HL-60 (cell line): Measurements from ENCODE around the gene SCAI.

Source experiments
- DNase-seq, 2 experiments: peaks; one replicate each; pipeline ENCODE4 v3.0.0-alpha.2; 2010 to 2020; ENCODE audit warnings: low read depth in 1 of 2, low spot score in 1 of 2
- H3K27ac ChIP-seq: fragments of 250-450 bp; sonication (Bioruptor Pico); replicated peaks from 2 replicates; pipeline ENCODE4 v1.5.1; 2020; ENCODE audit warnings: mild to moderate bottlenecking, moderate library complexity
- H3K27me3 ChIP-seq: fragments of 250-450 bp; sonication (Bioruptor Pico); 2 replicates; pipeline ENCODE4 v1.5.1; 2021; ENCODE audit warnings: mild to moderate bottlenecking, moderate library complexity; ENCODE audit not compliant: insufficient read depth, poor library complexity, severe bottlenecking
- H3K4me3 ChIP-seq: replicated peaks from 2 replicates; pipeline ENCODE4 v1.5.1; 2011; ENCODE audit warnings: mild to moderate bottlenecking, control low read depth, low read length; ENCODE audit not compliant: insufficient read depth
- CTCF ChIP-seq: IDR thresholded peaks from one replicate; pipeline ENCODE4 v1.5.1; 2011; ENCODE audit warnings: low read length, control low read depth, inconsistent platforms; ENCODE audit not compliant: insufficient read depth
- GABPA ChIP-seq: IDR thresholded peaks from 2 replicates; pipeline ENCODE4 v1.6.1; 2012; ENCODE audit warnings: low read depth
- POLR2AphosphoS5 ChIP-seq: IDR thresholded peaks from 2 replicates; pipeline ENCODE4 v1.6.1; 2012; ENCODE audit warnings: low read depth
- REST ChIP-seq: IDR thresholded peaks from 2 replicates; pipeline ENCODE4 v1.6.1; 2012; ENCODE audit warnings: low read depth; ENCODE audit not compliant: insufficient replicate concordance
- SPI1 ChIP-seq: IDR thresholded peaks from 2 replicates; pipeline ENCODE4 v1.6.1; 2012; ENCODE audit warnings: low read depth, mild to moderate bottlenecking, borderline replicate concordance

The SCAI gene

GRCh38 chr9:124939944-124940343 is 203.4 kb downstream of the SCAI start:
- Histone ChIP-seq H3K27ac (peak overlapping the region; percentile 90), H3K27me3 (no peaks in the 10 kb centered on the region), H3K4me3 (peak overlapping the region; percentile 94)
- no peak for DNase-seq
- no peak for TF ChIP-seq GABPA
- TF ChIP-seq CTCF, result no peak
- no peak for TF ChIP-seq REST
- TF ChIP-seq POLR2AphosphoS5, result no peak
- TF ChIP-seq SPI1, result no peak

GRCh38 chr9:124934290-124934689 is 209.0 kb downstream of the SCAI start:
- no peak for DNase-seq
- TF ChIP-seq REST (no peak), GABPA (no peak)
- no peak overlapping the region for H3K27ac ChIP-seq
- no peak overlapping the region for H3K4me3 ChIP-seq
- no peaks in the 10 kb centered on the region for H3K27me3 ChIP-seq

- no peak for TF ChIP-seq CTCF
- peak; percentile 37; the same call in 1 of the 2 replicates for TF ChIP-seq SPI1
- no peak overlapping the region for H3K4me3 ChIP-seq
- peak in 1 of 2 experiments; percentile 37 for DNase-seq
- no peak overlapping the region for H3K27ac ChIP-seq
- H3K27me3 ChIP-seq, result no peaks in the 10 kb centered on the region
Measured at GRCh38 chr9:124932333-124932732, 211.0 kb downstream of the SCAI start.

GRCh38 chr9:124929464-124929863 is 213.9 kb downstream of the SCAI start:
- no peak for DNase-seq
- TF ChIP-seq CTCF, result no peak
- no peak for TF ChIP-seq REST
- Histone ChIP-seq H3K27me3 (no peaks in the 10 kb centered on the region), H3K4me3 (no peak overlapping the region), H3K27ac (no peak overlapping the region)
